GM19099 (cell line): Measurements from ENCODE around the gene C11orf52.

ENCODE experiments used
- POLR2A ChIP-seq: IDR thresholded peaks from 3 replicates; pipeline ENCODE4 v1.6.1; 2011; ENCODE audit warnings: low read depth; ENCODE audit not compliant: insufficient read length; ENCODE audit errors: extremely low read depth

Gene C11orf52

DNA sequence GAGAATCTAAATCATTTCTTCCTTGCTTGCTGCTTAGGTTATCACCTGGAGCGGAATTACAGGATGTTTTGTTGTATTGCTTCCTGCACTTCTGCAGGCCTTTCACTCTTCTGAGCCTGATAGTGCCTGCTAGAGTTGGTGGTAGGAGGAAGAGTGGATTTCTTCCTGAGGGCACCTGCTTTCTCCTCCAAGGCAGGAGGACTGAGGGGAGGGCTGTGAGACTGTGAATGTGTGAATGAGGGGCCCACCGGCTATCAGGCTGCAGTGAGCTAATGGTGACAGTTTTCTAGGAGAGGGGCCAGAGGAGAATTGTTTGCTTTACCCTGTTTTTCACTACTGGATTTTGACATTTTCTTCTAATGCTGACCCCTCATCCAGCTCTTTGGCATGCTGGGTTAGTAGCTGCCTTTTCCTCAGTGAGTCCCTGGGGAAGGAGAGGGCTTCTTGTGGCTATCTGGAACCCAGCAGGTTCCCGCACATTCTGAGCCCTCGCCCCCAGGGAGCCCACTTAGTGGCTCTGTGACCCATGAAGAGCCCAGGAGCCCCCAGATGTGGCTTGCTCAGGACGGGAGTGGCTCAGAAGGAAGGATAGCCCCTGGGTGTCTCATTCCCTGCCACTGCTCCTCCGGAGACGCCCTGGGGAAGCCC, 57.5 kb downstream of the C11orf52 start:
- TF ChIP-seq POLR2A = no peak
